Measurements from ENCODE around the gene KIAA1958.
"Not testable (repeated sequence)": the region's sequence is repeated elsewhere in the genome, so short reads cannot be mapped to it uniquely, and the experiment has no call there.

Gene KIAA1958

DNA sequence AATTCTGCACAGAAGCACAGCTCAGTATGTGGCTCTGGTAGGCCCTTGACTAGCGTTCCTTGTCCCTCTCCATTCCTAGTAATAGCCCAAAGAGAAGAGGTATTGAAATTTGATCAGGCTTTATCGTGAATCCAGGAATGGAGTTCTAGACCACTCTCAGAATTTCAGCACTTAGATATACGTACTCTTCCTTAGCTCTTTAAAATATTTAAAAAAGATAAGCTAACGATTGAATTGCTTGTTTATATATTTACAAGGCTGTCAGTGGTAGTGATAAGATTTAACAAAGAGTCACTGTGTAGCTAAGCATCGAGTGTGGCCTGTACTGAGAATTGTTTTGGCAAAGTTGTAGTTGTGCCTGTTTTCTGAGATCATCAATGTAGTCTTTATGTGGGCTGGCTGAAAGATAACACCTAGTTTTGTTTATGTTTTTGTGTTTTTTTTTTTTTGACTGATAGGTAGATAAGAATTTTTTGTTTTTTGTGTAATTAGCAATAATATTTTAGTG lies 2.5 kb downstream of the KIAA1958 start:
- DNase-seq (ENCODE audit: low read depth in 3 of 3) = no peak

DNA sequence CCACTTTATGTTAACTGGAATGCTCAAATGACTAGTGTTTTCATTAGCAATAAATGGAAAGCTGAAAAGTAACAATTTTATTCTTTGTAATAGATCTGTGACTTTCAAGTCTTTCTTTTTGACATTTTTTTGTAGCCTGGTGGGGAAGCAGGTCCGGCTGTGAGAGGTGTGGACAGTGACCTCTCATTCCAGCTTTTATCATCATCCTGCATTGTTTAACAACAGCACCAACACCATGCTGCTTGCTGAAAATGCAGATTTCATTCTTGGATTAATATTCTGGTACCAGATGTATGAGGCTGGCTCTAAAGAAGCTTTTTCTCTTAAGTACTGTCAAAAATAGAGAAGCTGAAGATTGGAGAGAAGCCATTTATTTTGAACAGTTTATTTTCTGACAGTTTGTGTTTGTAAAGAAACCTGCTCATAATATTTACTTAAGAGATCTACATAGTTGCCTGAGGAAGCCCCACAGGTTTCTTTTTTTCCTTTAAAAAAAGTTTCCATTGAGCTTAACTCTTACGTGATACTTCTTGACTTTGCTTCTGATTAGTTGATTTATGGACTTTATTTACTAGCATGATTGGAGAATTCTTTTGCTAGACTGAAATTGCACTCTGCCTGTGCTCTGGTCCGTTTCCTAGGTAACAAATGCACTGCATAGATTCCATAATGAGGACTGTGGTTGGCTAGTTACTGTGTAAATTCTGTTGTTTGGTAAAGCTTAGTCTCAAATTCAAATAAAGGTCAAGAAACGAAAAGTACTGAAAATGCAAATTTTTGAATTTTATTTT lies 3.4 kb downstream of the KIAA1958 start:
- DNase-seq (ENCODE audit: low read depth in 3 of 3) = no peak

DNA sequence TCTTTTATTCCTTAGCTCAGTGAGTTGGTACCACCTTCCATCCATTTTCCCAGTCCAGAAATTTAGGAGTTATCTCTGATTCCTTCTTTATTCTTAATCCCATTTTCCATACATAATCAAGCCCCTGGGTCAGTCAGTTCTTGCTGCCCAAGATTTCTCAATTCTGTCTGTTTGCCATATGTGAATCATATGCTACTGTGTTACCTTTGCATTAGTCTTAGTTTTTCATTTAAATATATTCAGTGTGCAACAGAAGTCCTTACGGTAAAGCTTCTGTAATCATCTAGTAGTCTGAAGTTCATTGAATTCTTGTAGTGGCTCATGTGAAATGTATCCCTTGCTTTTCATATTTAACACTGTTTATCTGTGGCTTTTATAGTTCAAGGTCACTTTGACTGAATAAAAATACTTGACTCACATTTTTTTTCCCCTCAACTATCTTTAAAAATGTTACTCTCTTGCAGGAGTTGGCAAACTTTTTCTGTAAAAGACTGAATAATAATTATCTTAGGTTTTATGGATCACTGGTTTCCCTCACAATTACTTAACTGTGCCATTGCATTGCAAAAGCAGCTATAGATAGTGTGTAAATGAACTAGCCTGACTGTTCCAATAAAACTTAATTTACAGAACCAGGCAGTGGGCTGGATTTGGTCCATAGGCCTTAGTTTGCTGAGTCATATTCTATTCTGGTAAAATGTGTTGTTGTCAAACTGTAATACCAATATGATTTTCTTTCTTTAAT lies 6.9 kb downstream of the KIAA1958 start:
- DNase-seq (ENCODE audit: low read depth in 3 of 3) = no peak

GRCh38 chr9:112494153-112494552 lies 7.5 kb downstream of the KIAA1958 start:
- no peak for DNase-seq (ENCODE audit: low read depth in 3 of 3)

DNA sequence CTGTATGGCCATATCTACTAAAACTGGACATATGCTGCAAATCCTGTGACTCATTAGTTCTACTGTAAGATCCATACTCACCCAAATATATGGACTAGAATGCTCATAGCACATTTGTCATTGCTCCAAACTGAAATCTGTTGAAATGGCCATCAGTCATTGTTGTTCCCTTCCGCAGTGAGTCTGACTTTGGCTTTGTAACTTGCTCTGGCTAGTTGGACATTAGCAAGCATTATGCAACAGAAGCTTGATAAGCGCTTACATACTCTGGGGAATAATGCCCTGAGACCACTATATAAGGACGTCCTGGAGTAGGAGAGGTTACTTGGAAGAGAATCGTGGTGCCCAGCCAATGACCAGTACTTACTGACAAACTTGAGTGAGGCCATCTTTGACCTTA lies 9.0 kb downstream of the KIAA1958 start:
- DNase-seq (ENCODE audit: low read depth in 3 of 3) = no peak

GRCh38 chr9:112496074-112496722 lies 9.6 kb downstream of the KIAA1958 start:
- no peak for DNase-seq (ENCODE audit: low read depth in 3 of 3)

- no peak for DNase-seq (ENCODE audit: low read depth in 3 of 3)
Measured at GRCh38 chr9:112500842-112501241, 14.2 kb downstream of the KIAA1958 start.

GRCh38 chr9:112501287-112501686 lies 14.7 kb downstream of the KIAA1958 start:
- no peak for DNase-seq (ENCODE audit: low read depth in 3 of 3)

DNA sequence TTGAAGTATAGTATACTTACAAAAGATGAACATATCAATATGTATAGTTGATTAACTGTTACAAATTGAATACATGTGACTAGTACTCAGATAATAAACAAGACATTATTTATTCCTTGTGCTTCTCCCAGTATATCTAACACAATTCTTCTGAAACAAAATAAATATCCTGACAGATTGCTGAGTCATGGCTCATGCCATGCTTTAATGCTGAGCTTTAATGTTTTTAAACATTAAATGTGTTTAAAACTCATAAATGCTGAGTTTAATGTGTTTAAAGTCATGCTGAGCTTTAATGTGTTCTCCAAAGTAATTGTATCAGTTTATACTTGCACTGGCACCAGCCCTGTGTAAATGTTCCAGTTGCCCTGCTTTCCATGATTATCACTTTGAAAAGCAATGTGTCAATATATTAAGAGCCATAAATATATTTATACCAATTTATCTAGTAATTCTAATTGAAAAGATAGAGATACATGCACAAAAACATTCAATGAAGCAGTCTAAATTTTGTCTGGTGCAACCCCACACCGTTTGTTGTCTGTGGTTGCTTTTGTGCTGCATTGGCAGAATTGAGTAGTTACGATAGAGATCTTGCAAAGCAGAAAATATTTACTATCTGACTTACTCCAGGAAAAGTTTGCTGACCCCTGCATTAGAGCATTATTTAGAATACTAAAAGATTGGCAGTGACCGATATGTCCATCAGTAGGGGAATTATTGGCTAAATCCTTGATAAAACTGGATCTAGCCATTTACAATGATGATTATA lies 15.7 kb downstream of the KIAA1958 start:
- no peak for DNase-seq (ENCODE audit: low read depth in 3 of 3)

DNA sequence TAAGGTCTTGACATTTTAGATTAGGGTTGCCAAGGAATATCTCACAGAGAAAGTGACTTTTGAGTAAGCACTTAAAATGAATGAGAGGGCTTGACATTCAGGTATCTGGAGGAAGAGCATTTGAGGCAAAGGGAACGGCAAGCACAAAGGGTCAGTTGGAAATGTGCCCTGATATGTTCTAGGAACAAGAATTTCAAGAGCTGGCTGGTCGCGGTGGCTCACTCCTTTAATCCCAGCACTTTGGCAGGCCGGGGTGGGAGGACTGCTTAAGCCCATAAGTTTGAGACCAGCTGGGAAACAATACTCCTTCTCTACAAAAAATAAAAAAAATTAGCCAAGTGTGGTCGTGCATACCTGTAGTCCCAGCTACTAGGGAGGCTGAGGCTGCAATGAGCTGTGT lies 16.5 kb downstream of the KIAA1958 start:
- no peak for DNase-seq (ENCODE audit: low read depth in 3 of 3)

DNA sequence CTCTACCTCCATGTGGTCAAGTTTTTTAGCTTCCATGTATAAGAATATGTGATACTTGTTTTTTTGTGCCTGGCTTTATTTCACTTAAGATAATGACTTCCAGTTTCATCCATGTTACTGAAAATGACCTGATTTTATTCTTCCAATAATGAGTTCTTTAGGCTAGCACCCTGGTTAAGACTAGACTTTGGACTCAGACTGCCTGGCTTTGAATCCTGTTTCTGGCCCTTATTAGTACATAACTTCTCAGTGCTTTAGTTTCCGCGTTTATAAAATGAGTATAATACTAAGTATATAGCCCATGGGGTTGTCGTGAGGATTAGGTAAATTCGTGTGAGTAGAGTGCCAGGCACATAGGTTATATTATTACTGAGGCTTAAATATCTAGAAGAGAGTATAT lies 18.5 kb downstream of the KIAA1958 start:
- DNase-seq (ENCODE audit: low read depth in 3 of 3) = no peak

- DNase-seq (ENCODE audit: low read depth in 3 of 3) = no peak
Measured at GRCh38 chr9:112505607-112506006, 19.0 kb downstream of the KIAA1958 start.

GRCh38 chr9:112506571-112506970 lies 19.9 kb downstream of the KIAA1958 start:
- no peak for DNase-seq (ENCODE audit: low read depth in 3 of 3)

GRCh38 chr9:112507001-112507680 lies 20.5 kb downstream of the KIAA1958 start:
- no peak for DNase-seq (ENCODE audit: low read depth in 3 of 3)

DNA sequence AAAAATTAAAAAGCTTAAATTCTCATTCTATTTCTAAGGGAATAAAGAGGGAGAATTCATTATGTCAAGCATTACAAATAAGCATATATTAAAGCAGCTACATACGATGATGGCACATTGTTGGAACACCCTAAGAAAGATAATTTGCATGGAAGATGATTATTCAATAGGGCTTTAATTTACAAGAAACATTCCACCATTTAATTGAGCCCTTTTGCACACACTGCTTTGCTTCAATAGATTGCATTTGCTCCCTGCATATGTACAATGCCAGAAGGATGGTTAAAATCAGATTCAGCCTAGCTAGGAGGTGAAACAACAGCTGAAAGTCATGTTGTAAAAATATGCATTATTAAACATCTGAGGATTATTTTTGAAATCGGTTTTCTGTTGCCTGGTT lies 21.8 kb downstream of the KIAA1958 start:
- no peak for DNase-seq (ENCODE audit: low read depth in 3 of 3)

- not testable (repeated sequence) for DNase-seq (ENCODE audit: low read depth in 3 of 3)
Measured at GRCh38 chr9:112512377-112512776, 25.8 kb downstream of the KIAA1958 start.

DNA sequence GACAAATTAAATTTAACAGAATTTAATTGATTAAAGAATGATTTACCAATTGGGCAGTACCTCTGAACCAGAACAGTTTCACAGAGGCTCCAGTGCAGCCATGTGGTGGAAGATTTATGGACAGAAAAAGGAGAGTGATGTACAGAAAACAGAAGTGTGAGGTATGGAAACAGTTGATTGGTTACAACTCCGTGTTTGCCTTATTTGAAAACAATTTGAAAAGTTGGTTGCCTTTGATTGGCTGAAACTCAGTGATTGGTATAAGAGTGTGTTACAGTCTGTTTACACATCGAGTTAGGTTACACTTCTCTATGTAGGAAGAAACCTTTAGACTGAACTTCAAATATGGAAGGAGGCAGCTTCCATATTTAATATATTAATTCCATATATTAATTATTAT lies 30.1 kb downstream of the KIAA1958 start:
- DNase-seq (ENCODE audit: low read depth in 3 of 3) = no peak

- no peak for DNase-seq (ENCODE audit: low read depth in 3 of 3)
Measured at GRCh38 chr9:112520069-112520468, 33.4 kb downstream of the KIAA1958 start.

DNA sequence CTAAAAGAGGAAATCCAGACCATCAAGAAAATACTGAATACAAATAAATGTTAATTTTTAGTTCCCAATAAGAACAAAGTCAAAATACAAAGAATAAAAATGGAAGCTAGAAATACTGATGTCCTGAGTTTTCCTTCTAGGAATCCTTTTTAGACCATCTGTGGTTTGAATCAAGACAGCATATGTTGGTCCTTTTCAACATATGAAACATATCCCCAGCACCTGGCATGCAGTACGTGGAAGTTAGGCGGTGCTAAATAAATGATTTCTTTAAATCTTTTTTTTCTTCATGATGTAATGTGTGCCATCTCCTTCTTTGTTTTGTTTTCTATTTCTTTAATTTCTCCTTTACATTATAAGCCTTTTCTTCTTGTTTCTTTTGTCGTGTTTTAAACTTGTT lies 34.0 kb downstream of the KIAA1958 start:
- no peak for DNase-seq (ENCODE audit: low read depth in 3 of 3)

GRCh38 chr9:112526973-112527372 lies 40.3 kb downstream of the KIAA1958 start:
- DNase-seq (ENCODE audit: low read depth in 3 of 3) = no peak

GRCh38 chr9:112527959-112528358 lies 41.3 kb downstream of the KIAA1958 start:
- DNase-seq (ENCODE audit: low read depth in 3 of 3) = no peak
